ENCODE measurements around the gene ACOT11. TPM values are rescaled to one million over a fixed set of nuclear protein-coding genes. Genes with fewer than 3 reads are reported as not detected.

ACOT11 gene
- total RNA-seq, 2 donors from 2014 or later, result 5.6 to 6.0 TPM

DNA sequence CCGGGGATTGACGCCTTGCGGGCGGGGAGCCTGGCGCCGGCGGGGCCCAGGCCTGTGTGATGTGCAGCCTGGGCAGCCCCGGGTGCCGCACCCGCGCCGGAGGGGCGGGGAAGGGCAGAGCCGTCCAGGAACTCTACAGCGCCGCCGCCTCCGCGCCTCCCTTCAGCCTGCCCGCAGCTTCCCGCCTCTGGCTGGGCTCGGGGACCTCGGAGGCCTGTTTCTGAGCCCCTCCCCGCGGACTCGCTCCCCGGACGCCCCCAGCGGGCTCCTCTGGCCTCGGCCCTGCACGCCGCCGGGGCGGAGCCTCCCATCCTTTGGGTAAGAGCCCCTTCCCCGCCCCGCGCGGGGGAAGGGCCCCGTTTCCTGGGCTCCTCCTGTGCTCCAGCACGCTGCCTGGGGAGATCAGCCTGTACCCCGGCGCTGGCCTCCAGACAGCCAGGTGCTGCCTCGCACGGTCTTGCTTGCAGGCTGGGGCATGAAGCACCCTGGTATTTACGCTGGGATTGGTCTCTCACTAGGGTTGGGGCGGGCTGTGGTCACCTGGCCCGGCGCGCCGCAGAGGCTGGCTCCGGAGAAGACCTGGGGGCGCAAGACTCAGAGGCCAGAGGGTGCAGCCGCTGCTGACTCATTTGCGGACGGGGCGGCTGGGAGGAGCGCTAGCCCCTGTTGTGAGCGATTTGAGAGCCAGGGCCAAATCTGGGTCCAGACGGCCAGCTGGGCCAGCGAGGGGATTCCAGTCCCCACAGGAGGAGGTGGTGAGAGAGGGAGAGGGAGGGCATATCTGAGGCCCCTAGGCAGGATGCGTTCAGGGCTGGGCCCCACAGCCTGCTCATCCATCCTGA lies 5.7 kb upstream of the ACOT11 start:
- peak; percentile 95 for DNase-seq
- H3K27me3 Mint-ChIP-seq (ENCODE audit: insufficient read depth), result peaks cover 5% of the 10 kb centered on the region
- Histone ChIP-seq H3K9me3 (ENCODE audit: control insufficient read depth, low read length) (no peaks in the 10 kb centered on the region), H3K4me1 (ENCODE audit: control insufficient read depth, insufficient read depth, low read length) (no peaks in the 10 kb centered on the region), H3K36me3 (ENCODE audit: control insufficient read depth, insufficient read depth, low read length) (no peaks in the 10 kb centered on the region), H3K9ac (ENCODE audit: extremely low read depth, low read length, poor library complexity, severe bottlenecking) (no peak overlapping the region), H3K4me3 (ENCODE audit: low read length) (peak overlapping the region; percentile 71), H3K27me3 (ENCODE audit: control insufficient read depth, insufficient read depth, low read length, poor library complexity, severe bottlenecking) (peaks cover 3% of the 10 kb centered on the region), H3K27ac (ENCODE audit: low read depth, low read length) (no peak overlapping the region)
- TF ChIP-seq, protein P1, sequence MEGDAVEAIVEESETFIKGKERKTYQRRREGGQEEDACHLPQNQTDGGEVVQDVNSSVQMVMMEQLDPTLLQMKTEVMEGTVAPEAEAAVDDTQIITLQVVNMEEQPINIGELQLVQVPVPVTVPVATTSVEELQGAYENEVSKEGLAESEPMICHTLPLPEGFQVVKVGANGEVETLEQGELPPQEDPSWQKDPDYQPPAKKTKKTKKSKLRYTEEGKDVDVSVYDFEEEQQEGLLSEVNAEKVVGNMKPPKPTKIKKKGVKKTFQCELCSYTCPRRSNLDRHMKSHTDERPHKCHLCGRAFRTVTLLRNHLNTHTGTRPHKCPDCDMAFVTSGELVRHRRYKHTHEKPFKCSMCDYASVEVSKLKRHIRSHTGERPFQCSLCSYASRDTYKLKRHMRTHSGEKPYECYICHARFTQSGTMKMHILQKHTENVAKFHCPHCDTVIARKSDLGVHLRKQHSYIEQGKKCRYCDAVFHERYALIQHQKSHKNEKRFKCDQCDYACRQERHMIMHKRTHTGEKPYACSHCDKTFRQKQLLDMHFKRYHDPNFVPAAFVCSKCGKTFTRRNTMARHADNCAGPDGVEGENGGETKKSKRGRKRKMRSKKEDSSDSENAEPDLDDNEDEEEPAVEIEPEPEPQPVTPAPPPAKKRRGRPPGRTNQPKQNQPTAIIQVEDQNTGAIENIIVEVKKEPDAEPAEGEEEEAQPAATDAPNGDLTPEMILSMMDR (conservative IDR thresholded peaks at IDR 0.05), result peak; percentile 54
- WGBS, 2 experiments (ENCODE audit: insufficient coverage in 1 of 2, insufficient read length in 1 of 2), result 2 to 6% methylated on average over 32 to 61 of the region's 61 CpGs
- peak overlapping the region; percentile 94 for H3K27ac Mint-ChIP-seq
- H3K4me3 Mint-ChIP-seq, result peak overlapping the region; percentile 70
- no peaks in the 10 kb centered on the region for H3K9me3 Mint-ChIP-seq
- peaks cover 15% of the 10 kb centered on the region for H3K4me1 Mint-ChIP-seq
- no peaks in the 10 kb centered on the region for H3K36me3 Mint-ChIP-seq (ENCODE audit: low read depth)

DNA sequence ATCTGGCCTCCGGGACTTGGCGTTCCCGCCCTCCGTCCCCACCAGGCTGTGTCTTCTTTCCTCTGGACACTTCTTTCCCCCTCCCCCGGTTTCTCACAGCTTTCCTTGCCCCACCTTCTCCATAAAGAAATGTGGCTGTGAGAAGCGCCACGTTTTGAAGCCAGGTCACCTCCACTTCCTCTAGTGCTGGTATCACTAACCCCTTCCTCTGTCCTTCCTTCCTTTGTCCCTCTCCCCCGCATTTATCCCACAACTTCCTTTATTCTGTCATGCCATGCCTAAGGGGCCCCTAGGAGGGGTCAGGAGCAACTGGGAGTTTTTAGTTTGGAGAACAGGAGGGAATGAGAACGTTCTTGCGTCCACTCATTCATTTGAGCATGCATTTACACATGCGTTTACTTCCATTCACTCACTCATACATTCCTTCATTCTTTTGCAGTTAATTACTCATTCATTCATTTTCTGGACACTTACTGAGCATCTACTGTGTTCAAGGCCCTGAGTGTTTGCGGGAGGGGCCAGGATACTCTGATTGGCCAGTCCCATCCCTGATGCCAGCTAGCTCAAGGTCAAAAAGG lies 5.0 kb upstream of the ACOT11 start:
- Histone ChIP-seq H3K9me3 (ENCODE audit: control insufficient read depth, low read length) (no peaks in the 10 kb centered on the region), H3K36me3 (ENCODE audit: control insufficient read depth, insufficient read depth, low read length) (no peaks in the 10 kb centered on the region), H3K4me3 (ENCODE audit: low read length) (peak overlapping the region; percentile 71), H3K27me3 (ENCODE audit: control insufficient read depth, insufficient read depth, low read length, poor library complexity, severe bottlenecking) (peaks cover 3% of the 10 kb centered on the region), H3K9ac (ENCODE audit: extremely low read depth, low read length, poor library complexity, severe bottlenecking) (no peak overlapping the region), H3K4me1 (ENCODE audit: control insufficient read depth, insufficient read depth, low read length) (no peaks in the 10 kb centered on the region), H3K27ac (ENCODE audit: low read depth, low read length) (no peak overlapping the region)
- Mint-ChIP-seq H3K27me3 (ENCODE audit: insufficient read depth) (peaks cover 5% of the 10 kb centered on the region), H3K9me3 (no peaks in the 10 kb centered on the region), H3K36me3 (ENCODE audit: low read depth) (no peaks in the 10 kb centered on the region), H3K4me3 (peak overlapping the region; percentile 70), H3K4me1 (peaks cover 15% of the 10 kb centered on the region), H3K27ac (peak overlapping the region; percentile 94)
- TF ChIP-seq, protein P1 (conservative IDR thresholded peaks at IDR 0.05), result peak; percentile 10
- 55 to 57% methylated on average over 8 to 12 of the region's 12 CpGs for WGBS, 2 experiments (ENCODE audit: insufficient coverage in 1 of 2, insufficient read length in 1 of 2)
- DNase-seq, result no peak

DNA sequence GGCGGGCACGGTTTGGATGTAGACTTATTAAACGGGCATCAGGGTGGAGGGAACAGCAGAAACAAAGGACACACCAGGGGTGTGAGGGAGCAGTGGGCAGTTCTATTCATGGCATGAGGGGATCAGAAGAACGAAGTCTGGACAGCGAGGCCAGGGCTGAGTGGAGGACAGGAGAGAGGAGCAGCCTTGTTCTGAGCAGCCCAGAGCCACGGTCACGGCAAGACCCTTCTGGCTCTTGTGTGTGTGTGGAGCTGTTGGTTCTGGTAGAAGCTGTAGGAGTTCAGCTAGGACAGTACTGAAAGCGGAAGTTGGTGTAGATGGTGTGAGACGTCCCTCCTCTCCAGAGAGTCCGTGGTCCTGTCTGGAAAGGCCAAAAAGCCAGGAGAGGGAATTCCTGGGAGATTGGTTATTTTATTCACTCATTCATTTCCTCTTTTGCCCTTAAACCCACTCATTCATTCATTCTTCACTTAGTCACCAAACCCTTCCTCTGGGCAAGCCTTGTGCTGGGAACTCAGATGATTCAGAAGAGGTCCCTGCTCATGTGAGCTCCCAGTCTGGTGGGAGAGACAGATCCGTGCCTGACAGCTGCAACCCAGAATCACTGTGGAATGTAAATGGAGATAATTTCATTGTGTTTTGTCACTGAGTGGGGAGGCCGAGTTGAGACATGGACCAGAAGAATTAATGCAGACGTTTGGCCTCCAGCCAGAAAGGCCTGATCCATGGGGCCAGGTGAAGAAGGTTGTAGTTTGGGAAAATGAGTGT lies 4.1 kb upstream of the ACOT11 start:
- Histone ChIP-seq H3K4me1 (ENCODE audit: control insufficient read depth, insufficient read depth, low read length) (peaks cover 6% of the 10 kb centered on the region), H3K9ac (ENCODE audit: extremely low read depth, low read length, poor library complexity, severe bottlenecking) (no peak overlapping the region), H3K27me3 (ENCODE audit: control insufficient read depth, insufficient read depth, low read length, poor library complexity, severe bottlenecking) (peaks cover 3% of the 10 kb centered on the region), H3K36me3 (ENCODE audit: control insufficient read depth, insufficient read depth, low read length) (no peaks in the 10 kb centered on the region), H3K27ac (ENCODE audit: low read depth, low read length) (no peak overlapping the region), H3K4me3 (ENCODE audit: low read length) (no peak overlapping the region), H3K9me3 (ENCODE audit: control insufficient read depth, low read length) (no peaks in the 10 kb centered on the region)
- Mint-ChIP-seq H3K4me3 (no peak overlapping the region), H3K36me3 (ENCODE audit: low read depth) (no peaks in the 10 kb centered on the region), H3K9me3 (no peaks in the 10 kb centered on the region), H3K27ac (no peak overlapping the region), H3K4me1 (peaks cover 21% of the 10 kb centered on the region), H3K27me3 (ENCODE audit: insufficient read depth) (peaks cover 5% of the 10 kb centered on the region)
- 87 to 92% methylated on average over 7 to 13 of the region's 13 CpGs for WGBS, 2 experiments (ENCODE audit: insufficient coverage in 1 of 2, insufficient read length in 1 of 2)
- no peak for DNase-seq
- TF ChIP-seq, protein P1 (conservative IDR thresholded peaks at IDR 0.05), result no peak

Measured in endodermal cell (in vitro differentiated cells).